Measurements from ENCODE around the gene EPHA4.

Gene EPHA4

DNA sequence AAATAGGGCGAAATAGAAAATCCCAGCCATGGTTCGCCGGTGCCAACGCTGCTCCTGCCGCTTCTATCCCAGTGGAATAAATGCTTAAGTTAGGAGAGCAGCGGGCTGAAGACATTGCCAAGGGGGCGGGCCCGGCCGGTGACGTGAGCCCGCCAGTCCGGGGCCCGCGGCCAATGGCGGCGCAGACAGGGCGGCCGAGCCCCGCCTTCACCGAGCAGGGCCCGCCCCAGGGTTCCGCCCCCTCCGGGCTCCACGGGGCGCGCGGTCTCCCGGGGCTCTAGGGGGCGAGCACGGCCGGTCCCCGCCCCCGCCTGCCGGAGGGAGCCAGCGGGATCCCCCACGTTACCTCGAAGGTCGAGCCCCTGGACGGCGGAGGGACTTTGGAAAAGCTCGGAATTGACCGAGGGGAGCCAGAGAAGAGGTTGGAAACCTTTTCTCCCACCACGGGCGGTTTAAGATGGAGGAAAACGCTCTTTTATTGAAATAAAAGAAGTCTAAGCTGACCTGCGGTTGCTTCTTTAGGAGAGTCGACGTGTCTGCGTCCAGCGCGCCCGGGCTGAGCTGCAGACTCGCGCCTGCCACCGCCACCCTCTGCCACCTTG lies at the start of gene EPHA4:
Gene EPHA4 (minus strand): TSS at position 86 of the 602 bp plus-strand sequence. CDS start 56 bp downstream, at position 30.
- peak; percentile 78 for DNase-seq

DNA sequence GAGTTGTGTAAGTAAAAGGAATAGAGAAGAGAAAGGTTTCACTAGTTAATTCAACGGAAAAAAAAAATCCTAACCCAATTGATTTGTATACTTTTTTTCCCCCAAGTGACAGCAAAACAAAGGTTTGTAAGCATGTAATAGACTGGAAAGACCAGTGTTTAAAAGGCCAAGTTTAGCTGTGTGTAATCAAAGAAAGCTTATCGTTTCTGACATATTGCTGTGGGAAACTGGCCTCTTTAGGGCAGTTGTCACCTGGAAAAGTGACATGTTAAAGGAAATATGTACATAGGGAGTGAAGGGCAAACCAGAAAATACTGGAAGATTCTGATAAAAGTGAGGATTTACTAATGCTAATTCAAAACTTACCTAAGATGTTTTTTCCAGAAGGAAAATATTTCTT lies 45.9 kb upstream of the EPHA4 start:
- no peak for DNase-seq

DNA sequence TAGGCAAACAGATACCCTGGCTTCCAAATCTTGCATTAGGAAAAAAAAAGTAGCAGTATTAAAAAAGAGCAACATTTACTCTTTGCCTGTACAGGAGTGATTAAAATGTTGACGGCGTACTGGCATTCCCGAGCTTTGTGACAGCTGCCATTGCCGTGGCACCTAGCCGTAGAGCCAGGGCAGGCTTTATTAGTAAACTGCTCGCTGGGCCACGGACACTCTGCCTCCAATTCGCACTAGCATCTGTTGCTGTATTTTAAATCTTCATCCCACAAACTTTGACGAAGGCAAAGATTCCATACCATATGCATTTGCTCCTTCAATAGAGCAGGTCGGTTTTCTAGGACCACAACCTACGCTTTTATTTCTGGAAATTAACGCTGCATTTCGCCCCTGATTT lies 44.5 kb upstream of the EPHA4 start:
- DNase-seq = no peak

DNA sequence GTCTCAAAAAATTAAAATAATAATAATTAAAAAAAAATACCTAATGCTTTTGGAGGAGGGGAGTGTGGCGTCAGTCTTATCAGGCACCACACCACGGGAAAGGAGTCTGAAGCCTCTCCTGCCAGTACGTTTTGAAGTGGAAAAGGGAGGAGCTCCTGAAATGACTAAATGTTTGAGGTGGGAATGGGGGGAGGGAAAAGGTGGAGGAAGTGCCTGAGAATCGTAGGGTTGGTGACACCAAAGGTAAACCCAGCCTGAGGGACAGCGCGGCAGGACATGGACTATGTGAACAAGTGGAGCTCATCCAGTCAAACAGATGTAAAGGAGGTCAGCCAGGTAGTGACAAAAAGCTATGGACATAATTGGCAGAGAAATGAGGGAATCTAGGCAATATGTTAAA lies 42.2 kb upstream of the EPHA4 start:
- no peak for DNase-seq

DNA sequence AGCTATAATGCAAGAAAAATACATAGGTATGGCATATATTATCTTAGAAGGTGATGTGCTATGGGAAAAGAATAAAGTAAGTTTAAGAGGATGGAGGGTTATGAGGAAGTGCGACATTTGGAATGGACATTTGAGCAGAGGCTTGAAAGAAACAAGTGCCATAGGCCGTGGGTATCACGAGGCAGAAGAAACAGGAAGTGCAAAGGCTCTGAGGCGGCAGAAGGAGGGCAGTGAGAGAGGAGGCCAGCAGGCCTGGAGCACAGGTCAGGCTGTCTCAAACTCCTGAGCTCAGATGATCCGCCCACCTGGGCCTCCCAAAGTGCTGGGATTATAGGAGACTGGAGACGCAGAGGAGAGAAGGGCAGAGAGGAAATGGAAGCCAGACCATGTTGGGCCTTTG lies 40.7 kb upstream of the EPHA4 start:
- no peak for DNase-seq

DNA sequence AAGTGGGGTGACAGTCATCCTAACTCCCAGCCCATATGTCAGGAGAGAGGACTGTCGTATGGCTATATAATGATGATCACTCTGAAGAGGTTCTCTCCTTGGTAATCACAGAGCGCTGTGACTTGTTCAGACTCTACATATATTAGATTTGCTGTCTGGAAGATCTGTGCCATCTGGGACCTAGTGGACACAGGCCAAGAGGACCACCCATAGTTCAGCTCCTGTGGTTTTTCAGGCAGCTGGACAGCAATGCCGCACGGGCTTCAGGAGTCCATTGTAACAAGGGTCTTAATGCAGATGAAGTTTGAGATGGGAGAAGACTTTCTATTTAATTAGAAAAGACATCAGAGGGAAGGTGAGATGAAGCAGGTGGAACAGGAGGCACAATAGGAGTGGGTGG lies 40.1 kb upstream of the EPHA4 start:
- DNase-seq = no peak

DNA sequence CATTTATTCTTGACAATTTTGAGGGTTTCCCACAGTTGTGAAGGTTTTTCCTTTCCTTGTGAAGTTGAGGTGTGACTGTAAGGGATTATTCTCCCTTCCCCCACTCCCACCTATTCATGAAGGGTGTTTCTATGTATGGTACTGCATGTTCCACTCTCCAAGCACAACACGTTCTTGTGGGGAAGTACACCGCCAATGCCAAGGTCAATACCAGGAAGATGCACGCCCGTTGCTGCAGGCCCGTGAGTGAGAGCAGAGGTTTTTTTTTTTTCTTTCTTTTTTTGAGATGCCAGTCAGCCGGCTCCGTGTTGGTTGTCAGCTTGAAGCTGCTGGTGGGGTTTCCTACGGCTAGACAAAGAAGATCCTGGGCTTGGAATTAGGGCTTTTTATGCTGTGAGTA lies 38.6 kb upstream of the EPHA4 start:
- DNase-seq = no peak

DNA sequence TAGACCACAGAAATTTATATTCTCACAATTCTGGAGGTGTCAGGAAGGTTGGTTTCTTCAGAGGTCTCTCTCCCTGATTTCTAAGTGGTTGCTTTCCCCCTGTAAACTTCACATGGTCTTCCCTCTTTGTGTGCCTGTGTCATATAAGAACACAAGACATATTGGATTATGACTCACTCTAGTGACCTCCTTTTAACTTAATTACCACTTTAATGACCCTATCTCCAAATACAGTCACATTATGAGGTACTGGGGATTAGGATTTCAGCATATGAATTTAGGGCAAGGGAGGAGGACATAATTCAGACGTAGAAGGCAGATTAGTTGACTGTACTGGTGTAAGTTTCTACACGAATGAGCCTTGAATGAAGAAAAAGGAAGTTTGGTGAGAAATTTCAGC lies 38.2 kb upstream of the EPHA4 start:
- no peak for DNase-seq

DNA sequence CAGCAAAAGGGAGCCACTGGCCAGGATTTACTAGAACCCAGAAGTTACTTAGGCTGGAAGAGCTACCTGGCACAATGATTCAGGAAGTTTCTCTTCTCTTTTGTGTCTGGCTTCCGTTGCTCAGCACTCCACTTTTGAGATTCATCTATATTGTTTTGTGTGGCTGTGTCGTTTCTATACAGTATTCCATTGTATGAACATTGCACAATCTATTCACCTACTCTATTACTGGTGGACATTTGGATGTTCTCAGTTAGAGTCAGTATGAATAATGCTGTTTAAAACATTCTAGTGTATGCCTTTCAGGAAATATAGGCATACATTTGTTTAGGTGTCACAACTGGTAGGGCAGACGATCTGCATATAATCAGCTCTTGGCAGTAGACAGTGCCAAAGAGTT lies 36.3 kb upstream of the EPHA4 start:
- no peak for DNase-seq

DNA sequence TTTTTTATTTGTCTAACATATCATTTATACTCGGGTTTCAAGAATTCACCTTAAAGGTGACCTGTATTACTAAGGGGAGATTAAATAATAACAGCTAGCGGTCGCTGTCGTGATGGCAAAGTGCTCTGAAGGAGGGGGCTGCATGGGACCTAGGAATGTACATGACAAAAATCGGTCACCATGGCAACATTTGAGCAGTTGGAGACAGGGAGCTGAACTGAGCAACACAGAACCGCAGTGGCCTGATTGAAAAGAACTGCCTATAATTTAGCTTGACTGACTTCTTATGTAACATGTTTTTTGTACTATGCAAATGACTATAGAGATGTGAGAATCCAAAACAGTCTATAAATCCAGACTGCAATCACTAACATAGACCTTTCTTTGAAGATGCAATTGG lies 34.3 kb upstream of the EPHA4 start:
- DNase-seq = no peak

DNA sequence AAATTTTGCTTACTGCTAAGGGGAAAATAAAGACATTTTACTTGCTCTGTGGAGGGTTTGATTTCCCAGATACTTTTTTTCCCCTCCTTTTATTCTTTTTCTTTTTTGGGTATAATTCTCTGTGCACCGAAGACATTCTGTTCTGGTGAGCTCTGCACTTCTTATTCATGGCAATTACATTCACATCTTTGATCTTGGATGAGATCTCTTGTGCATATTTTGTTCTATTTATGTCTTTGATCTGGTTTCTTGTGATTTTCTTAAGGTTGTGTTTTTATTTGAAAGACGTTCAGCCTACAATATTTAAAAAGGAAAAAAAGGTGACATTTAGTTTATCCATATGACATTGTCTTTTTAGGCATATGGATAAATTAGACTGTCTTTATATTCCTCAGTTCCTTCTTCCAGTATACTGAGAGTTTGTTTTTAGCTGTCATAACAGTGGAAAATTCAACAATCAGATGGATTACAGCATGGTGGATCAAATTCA lies 33.7 kb upstream of the EPHA4 start:
- DNase-seq = no peak

DNA sequence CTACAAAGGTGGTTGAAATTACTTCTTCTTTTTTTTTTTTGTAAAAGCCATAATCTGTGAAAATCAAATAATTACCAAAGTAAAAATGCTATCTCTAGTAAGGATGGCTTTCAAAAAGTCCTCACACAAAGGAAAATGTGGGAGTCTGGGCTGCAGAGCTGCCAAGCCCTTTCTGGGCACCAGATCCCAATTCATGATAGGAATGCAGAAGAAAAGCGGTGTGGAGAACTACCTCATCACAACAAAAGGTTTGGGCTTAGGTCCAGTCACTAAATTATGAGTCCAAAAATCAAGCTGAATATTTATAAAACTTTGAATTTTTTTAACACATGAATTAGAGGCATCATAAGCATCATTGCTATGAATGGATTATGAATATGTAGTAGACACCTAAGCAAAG lies 30.8 kb upstream of the EPHA4 start:
- DNase-seq = no peak

DNA sequence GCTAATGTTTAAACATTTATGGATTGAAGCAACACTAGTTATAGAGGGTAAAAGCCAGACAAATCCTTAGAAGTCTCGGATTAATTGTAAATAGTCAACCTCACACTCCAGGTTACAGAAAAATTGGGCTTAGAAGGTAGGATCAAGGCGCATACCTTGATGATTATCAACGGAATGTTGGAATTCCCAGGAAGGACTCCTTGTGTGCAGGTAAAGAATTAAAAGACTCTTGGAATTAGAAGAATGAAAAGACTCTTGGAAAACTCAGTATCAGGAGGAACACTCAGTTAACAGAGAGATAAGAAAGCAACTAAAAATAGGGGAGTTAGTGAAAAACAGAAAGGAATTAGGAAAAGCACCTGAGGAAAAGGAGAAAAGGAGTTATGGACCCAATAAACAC lies 29.3 kb upstream of the EPHA4 start:
- DNase-seq = no peak

DNA sequence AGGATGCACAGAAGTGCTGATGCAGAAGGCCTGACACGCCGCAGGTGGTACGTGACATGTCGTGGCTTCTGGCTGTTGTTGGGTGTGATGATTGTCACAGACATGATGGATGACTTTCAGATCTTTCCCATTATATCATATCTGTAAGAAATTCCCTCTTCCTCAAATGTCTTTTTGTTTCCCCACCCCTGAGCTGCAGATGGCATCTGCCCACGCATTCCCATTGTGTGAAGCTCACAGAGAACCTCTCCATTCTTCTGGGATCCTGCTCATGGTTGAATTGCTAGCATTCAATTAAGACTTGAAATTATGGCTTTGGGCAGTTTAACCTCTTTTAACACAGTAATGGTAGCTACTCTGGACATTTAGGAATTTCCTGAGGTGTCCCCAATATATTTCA lies 28.3 kb upstream of the EPHA4 start:
- no peak for DNase-seq

DNA sequence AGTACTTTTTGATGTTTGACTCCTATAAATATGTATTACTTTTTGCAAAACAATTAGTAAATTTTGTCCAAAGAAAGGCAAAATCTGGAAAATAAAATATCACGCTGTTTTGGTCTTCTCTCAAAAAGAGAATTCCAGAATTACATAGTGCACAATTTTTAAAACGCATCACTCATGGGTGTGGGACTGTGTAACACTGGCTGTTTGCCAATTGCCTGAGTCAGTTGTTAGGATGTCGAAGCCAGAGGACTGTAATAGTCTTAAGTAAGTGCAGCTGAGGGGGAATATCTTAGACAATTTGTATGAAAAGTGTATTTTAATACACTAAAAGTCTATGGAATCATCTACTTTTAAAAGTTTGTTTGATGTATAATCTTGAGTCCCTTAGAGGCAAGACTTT lies 24.1 kb upstream of the EPHA4 start:
- DNase-seq = no peak

DNA sequence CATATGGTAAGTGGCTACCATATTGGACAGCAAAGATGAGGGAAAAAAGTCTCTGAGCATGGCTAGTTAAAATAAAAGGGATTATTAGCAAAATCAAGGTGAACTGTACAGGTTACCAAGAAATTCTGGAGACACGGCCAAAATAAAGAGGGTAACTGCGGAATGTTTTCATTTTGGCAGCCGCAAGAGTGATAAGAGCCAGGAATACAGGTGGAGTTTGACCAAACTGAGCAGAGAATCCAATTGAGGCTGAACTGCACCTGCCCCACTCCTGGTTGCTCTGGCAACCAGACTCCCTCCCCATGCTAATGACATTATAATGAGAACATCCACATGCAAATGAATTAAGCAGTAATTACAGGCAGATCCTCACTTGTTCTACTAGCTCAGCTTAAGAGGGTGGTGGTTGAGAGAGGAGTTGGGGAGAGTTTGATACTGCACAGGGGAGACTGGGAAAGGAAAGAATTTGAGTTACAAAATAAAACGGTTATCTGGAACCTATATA lies 18.8 kb upstream of the EPHA4 start:
- DNase-seq = no peak

DNA sequence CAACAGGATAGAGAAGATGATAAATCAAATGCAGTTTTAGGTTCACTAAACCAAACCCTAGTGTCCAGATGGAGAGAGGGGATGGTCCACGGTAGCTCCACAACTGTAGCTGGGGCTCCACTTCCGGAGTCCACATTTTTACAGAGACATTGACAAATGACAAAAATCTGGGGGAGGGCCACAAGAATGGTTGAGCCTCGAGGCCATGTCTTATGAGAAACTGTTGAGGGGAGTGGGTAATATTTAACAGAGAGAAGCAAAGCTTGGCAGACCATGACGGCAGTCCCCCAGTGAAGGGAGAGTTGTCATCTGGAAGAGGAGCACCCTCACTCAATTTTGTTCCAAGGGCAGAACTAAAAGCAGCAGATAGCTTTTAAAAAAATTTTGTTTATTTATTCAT lies 17.6 kb upstream of the EPHA4 start:
- no peak for DNase-seq

DNA sequence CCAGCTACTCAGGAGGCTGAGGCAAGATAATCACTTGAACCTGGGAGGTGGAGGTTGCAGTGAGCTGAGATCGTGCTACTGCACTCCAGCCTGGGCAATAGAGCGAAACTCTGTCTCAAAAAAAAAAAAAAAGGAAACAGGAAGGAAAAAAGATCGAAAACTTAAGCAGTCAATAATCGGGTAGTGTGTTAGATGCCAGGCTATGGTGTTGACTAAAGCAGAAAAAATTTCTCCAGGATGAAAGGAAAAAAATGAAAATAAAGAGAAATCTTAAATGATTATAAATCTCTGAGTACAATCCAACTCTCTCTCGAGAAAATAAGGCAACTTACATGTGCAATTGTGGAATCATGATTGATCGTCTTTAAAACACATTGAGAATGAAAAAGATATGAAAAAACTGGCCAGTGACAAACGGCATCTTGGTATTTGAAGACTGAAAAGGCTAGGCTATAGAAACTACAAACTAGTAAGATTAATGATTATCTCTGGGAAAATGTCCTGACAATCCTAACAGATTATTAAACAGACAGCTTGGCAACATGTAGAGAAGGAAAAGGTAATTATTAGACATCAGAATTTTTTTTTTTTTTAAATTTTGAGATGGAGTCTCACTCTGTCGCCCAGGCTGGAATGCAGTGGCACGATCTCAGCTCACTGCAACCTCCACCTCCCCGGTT lies 16.3 kb upstream of the EPHA4 start:
- no peak for DNase-seq

DNA sequence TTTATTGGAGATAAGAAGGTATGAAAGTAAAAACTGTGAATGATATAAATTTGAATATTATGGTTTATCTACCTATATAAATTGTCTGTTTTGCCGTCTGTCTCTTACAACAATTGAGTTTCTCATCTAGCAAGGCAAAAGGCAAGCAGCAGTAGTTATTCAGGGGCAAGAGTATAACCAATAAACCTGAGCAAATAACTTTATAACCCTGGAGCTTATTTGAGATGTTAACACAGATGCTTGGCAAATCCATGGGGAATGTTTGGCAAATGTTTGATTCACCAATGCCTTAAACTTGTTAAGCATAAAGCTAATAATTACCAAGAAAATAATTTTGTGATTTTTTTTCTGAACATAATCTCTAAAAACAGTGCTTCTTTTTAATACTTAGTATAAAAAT lies 9.9 kb upstream of the EPHA4 start:
- no peak for DNase-seq

DNA sequence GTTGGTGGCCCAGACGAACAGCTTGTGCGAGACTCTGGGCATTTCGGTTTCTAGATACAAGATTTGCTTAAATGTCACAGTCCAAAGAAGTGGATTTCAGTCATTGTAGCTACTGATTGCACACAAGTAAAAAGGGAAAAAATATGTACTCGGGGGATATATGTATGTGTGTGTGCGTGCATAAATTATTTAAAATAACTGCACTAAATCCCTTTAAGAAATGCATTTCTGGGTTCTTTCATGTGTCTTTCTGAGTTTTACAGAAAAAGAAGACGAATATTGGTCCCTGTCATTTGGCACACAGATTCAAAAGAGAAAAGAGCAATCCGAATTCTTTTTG lies 2.1 kb upstream of the EPHA4 start:
- no peak for DNase-seq

DNA sequence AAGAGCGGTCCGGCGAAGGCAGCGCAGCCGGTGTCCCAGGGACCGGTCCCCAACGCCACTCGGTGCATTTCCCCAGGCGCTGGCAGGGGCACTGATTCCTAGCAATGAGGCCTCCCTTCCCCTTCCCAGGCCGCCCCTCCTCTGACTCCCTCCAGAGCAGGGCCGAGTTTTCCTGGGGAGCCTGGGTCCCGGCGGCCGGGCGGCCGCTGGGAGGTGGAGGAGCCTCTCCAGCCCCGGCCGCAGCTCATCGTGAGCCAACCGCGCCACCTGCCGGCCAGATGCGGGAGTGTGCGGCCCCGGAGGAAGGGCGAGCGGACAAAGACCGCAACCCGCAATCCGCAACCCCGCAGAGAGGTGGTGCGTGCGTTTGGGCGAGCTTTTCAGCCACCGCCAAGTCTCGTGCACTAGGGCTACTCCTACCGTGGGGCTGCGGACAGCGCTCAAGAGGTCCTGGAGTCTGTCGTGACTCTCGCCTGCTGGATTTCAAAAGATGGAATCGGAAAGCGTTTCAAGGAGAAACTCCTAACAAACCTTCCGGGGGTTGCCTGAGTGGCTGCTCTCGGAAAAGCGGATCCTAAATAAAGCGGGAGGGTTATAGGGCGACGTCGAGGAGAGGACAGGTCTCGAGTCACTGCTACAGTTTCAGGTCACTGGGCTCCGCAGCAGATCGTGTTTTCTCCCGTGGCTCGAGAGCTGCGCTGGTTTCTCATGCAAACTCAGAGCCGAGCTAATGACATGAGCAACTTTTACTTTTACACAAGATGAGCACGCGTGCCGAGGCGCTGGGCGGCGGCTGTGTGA lies 1.5 kb upstream of the EPHA4 start:
- DNase-seq = peak; percentile 75

DNA sequence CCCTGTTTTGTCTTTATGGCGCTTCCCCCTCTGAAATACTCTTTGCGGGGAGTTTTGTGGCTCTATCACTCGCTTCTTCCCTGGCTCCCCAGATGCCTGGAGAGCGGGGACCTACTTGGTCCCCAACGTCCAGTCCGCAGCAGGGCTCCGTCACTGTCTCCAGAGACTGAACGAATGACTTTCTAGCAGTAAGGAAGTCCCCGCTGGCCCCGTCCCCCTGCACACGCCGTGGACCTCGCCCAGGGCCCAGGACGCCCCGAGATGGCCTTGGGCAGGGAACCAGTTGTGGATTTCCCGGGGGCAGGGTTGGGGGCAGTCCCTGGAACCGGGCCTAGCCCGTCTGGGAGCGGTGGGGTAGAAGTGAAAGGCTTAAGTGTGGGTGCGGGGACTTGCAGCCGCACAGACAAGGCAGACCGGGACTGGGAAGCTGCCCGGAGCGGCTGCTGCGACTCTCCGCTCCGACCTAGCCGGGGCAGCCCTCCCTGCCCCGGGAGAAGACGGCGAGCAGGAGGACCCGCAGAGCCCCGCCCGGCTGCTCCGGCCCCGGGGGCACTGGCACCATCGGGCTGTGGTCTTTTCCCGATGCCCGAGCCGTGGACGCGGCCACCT lies 821 bp upstream of the EPHA4 start:
- no peak for DNase-seq

DNA sequence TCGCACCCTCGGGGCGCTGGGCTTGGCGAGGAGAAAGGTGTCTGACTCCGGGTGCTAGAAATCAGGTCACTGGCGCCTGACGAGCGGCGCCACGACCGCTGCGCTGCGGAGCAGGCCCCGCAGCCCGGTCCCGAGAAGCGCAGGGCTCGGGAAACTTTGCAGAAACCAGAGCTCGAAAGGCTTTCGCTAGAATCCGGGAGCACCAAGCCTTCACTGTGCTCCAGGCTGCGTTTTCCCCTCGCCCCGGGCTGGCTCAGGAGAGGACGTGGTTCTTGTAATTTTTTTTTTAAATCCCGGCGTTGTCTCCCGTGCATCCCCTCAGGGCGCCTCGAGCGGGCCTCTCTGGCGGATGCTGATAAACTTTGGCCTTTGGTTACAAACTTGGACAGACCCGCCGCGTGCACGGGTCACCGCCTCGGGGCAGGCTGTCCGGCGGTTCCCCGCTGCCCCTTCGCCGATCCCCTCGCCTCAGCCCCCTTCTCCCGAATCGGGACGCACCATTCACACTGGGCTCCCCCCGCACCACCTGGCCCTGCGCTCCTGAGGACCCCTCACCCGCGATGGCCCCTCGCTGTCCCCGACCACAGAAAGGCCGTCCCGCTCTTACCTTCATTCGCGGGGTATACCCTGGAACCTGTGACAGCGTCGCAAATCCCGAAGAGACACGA lies 419 bp downstream of the EPHA4 start:
- DNase-seq = no peak

All from CD4-positive, alpha-beta T cell treated with Interleukin-4 for 4 hours (primary cell).